ENCODE results near the gene GYPA. TPM values are rescaled to one million over a fixed set of nuclear protein-coding genes. Genes with fewer than 3 reads are reported as not detected.
"Not testable (repeated sequence)": the region's sequence is repeated elsewhere in the genome, so short reads cannot be mapped to it uniquely, and the experiment has no call there.

The GYPA gene
- total RNA-seq, 1 experiment from 2014 or later = not detected

GRCh38 chr4:144093995-144094394, 46.5 kb downstream of the GYPA start:
- H3K23ac ChIP-seq (ENCODE audit: insufficient read length, low read depth, low read length); H2BK12ac ChIP-seq (ENCODE audit: insufficient read length, low read depth, low read length); H3K4me3 Mint-ChIP-seq; H2AFZ ChIP-seq (ENCODE audit: low read length); H3T11ph ChIP-seq (ENCODE audit: low read length); H3K36me3 Mint-ChIP-seq (ENCODE audit: insufficient read depth in 1 of 3, low read depth in 3 of 3); H2AK5ac ChIP-seq (ENCODE audit: insufficient read length, low read length); H3K27me3 ChIP-seq (ENCODE audit: insufficient read depth, low read length); H3K4me1 Mint-ChIP-seq; H3K9me3 ChIP-seq (ENCODE audit: control insufficient read depth, low read depth, low read length); H2BK5ac ChIP-seq (ENCODE audit: insufficient read length, low read length); H2BK120ac ChIP-seq (ENCODE audit: low read depth, low read length, poor library complexity, severe bottlenecking); H4K91ac ChIP-seq (ENCODE audit: insufficient read length, low read depth, low read length); H3K23me2 ChIP-seq (ENCODE audit: insufficient read length, low read depth, low read length, poor library complexity, severe bottlenecking); H3K27ac ChIP-seq (ENCODE audit: insufficient read length, low read depth, low read length); H3K4ac ChIP-seq (ENCODE audit: low read depth, low read length); H3K14ac ChIP-seq (ENCODE audit: insufficient read depth, low read length); H3K4me2 ChIP-seq (ENCODE audit: insufficient read depth, insufficient read length, low read length); H3K4me1 ChIP-seq (ENCODE audit: insufficient read depth, low read length); H2BK20ac ChIP-seq (ENCODE audit: low read depth, low read length, poor library complexity, severe bottlenecking); H4K20me1 ChIP-seq (ENCODE audit: control insufficient read depth, insufficient read depth, insufficient read length); DNase-seq; H3K56ac ChIP-seq (ENCODE audit: insufficient read length, low read depth, low read length); H3K27ac Mint-ChIP-seq; H3K18ac ChIP-seq (ENCODE audit: insufficient read length, low read depth, low read length); H3K79me2 ChIP-seq (ENCODE audit: insufficient read depth, low read length); H3K27me3 Mint-ChIP-seq (ENCODE audit: low read depth); H4K5ac ChIP-seq (ENCODE audit: insufficient read length, low read depth, low read length); H2BK15ac ChIP-seq (ENCODE audit: low read depth, low read length); H3K79me1 ChIP-seq (ENCODE audit: insufficient read depth, low read depth, low read length, poor library complexity, severe bottlenecking); H3K9me3 Mint-ChIP-seq; H4K8ac ChIP-seq (replicated peaks; ENCODE audit: insufficient read length, low read depth, low read length); H3K9ac ChIP-seq (ENCODE audit: extremely low read depth, insufficient read length, low read length): not testable (repeated sequence)
- WGBS (ENCODE audit: extremely low coverage, insufficient read length, low lambda C conversion rate) = no CpG with 5 or more reads among the region's 4 CpGs

- H3K4me1 ChIP-seq (ENCODE audit: insufficient read depth, low read length); H3K9ac ChIP-seq (ENCODE audit: extremely low read depth, insufficient read length, low read length); H3K18ac ChIP-seq (ENCODE audit: insufficient read length, low read depth, low read length); H3K9me3 ChIP-seq (ENCODE audit: control insufficient read depth, low read depth, low read length); H4K91ac ChIP-seq (ENCODE audit: insufficient read length, low read depth, low read length); H3K23me2 ChIP-seq (ENCODE audit: insufficient read length, low read depth, low read length, poor library complexity, severe bottlenecking); H2BK15ac ChIP-seq (ENCODE audit: low read depth, low read length); H3K56ac ChIP-seq (ENCODE audit: insufficient read length, low read depth, low read length); H3K4ac ChIP-seq (ENCODE audit: low read depth, low read length); H3K4me2 ChIP-seq (ENCODE audit: insufficient read depth, insufficient read length, low read length); H3K27me3 Mint-ChIP-seq (ENCODE audit: low read depth); H2BK5ac ChIP-seq (ENCODE audit: insufficient read length, low read length); H4K20me1 ChIP-seq (ENCODE audit: control insufficient read depth, insufficient read depth, insufficient read length); H2BK120ac ChIP-seq (ENCODE audit: low read depth, low read length, poor library complexity, severe bottlenecking); H3T11ph ChIP-seq (ENCODE audit: low read length); H3K36me3 Mint-ChIP-seq (ENCODE audit: insufficient read depth in 1 of 3, low read depth in 3 of 3); H3K9me3 Mint-ChIP-seq; H3K23ac ChIP-seq (ENCODE audit: insufficient read length, low read depth, low read length); H2BK12ac ChIP-seq (ENCODE audit: insufficient read length, low read depth, low read length); H3K79me1 ChIP-seq (ENCODE audit: insufficient read depth, low read depth, low read length, poor library complexity, severe bottlenecking); H3K4me1 Mint-ChIP-seq; DNase-seq; H3K14ac ChIP-seq (ENCODE audit: insufficient read depth, low read length); H3K27ac Mint-ChIP-seq; H4K5ac ChIP-seq (ENCODE audit: insufficient read length, low read depth, low read length); H2BK20ac ChIP-seq (ENCODE audit: low read depth, low read length, poor library complexity, severe bottlenecking); H3K27me3 ChIP-seq (ENCODE audit: insufficient read depth, low read length); H3K4me3 Mint-ChIP-seq; H3K79me2 ChIP-seq (ENCODE audit: insufficient read depth, low read length); H2AK5ac ChIP-seq (ENCODE audit: insufficient read length, low read length); H3K27ac ChIP-seq (ENCODE audit: insufficient read length, low read depth, low read length); H2AFZ ChIP-seq (ENCODE audit: low read length); H4K8ac ChIP-seq (replicated peaks; ENCODE audit: insufficient read length, low read depth, low read length): not testable (repeated sequence)
- no CpG with 5 or more reads among the region's 2 CpGs for WGBS (ENCODE audit: extremely low coverage, insufficient read length, low lambda C conversion rate)
Measured at GRCh38 chr4:144091181-144091580, 49.3 kb downstream of the GYPA start.
